Colonic mucosa (tissue), 4 donors: Measurements from ENCODE around the gene AVEN. TPM values are rescaled to one million over a fixed set of nuclear protein-coding genes. Genes with fewer than 3 reads are reported as not detected.

ENCODE experiments used
- DNase-seq: peaks from one replicate; pipeline ENCODE4 v3.0.0-alpha.2; 2020
- H3K27ac ChIP-seq: fragments of 200-600 bp; one replicate; pipeline ENCODE4 v1.8.0; 2021
- H3K27me3 ChIP-seq: fragments of 200-600 bp; one replicate; pipeline ENCODE4 v1.8.0; 2021
- H3K36me3 ChIP-seq: fragments of 200-600 bp; one replicate; pipeline ENCODE4 v1.8.0; 2021
- H3K4me1 ChIP-seq: fragments of 200-600 bp; one replicate; pipeline ENCODE4 v1.8.0; 2021; ENCODE audit warnings: mild to moderate bottlenecking
- H3K4me3 ChIP-seq: fragments of 200-600 bp; one replicate; pipeline ENCODE4 v1.8.0; 2021
- H3K9ac ChIP-seq, 2 donors: one replicate each; pipeline ENCODE4 v1.7.0; 2013; ENCODE audit warnings: control low read depth in 2 of 2, low read depth in 2 of 2, low read length in 2 of 2
- H3K9me3 ChIP-seq: fragments of 200-600 bp; one replicate; pipeline ENCODE4 v1.8.0; 2021
- CTCF ChIP-seq: fragments of 200-600 bp; IDR thresholded peaks from one replicate; pipeline ENCODE4 v1.8.0; 2022; ENCODE audit warnings: antibody characterized with exemption, mild to moderate bottlenecking
- intact Hi-C: fragments of 100-400 bp; cut with DNase I; formaldehyde crosslinking; loops from one replicate; pipeline ENCODE4 v1.14.1; 2022
- total RNA-seq, 2 donors: library from RNA; stranded (reverse); fragmentation: NEBNext Ultra II Directional in 1 of 2; extraction: Animal tissue kit (Norgen Biotek cat#: 25700) in 1 of 2; gene quantifications; one replicate each; pipeline ENCODE4 v1.2.1, GENCODE V29; 2021
- donor health status: healthy.
- donor health status: DM: no; HTN: no; CAD: no.
- donor health status: DM: no; HTN: no; CAD: no.

AVEN gene
- total RNA-seq, 2 donors from 2014 or later, result 10.0 to 13.9 TPM

GRCh38 chr15:34038023-34038870 is 757 bp downstream of the AVEN start:
- TF ChIP-seq CTCF, result no peak
- DNase-seq, result peak; percentile 76
- Histone ChIP-seq H3K27ac (peak overlapping the region; percentile 84), H3K27me3 (no peaks in the 10 kb centered on the region), H3K4me1 (peaks cover 6% of the 10 kb centered on the region), H3K9ac (peak overlapping the region; percentile 87 to 95), H3K4me3 (peak overlapping the region; percentile 88), H3K36me3 (no peaks in the 10 kb centered on the region), H3K9me3 (no peaks in the 10 kb centered on the region)
- intact Hi-C loops, result no loop called here

GRCh38 chr15:34031987-34032760 is 6.8 kb downstream of the AVEN start:
- H3K4me3 ChIP-seq, result no peak overlapping the region
- intact Hi-C loops, result no loop called here
- H3K36me3 ChIP-seq, result no peaks in the 10 kb centered on the region
- H3K27ac ChIP-seq, result no peak overlapping the region
- no peaks in the 10 kb centered on the region for H3K27me3 ChIP-seq
- no peaks in the 10 kb centered on the region for H3K4me1 ChIP-seq
- no peak for TF ChIP-seq CTCF
- no peak for DNase-seq
- H3K9me3 ChIP-seq, result no peaks in the 10 kb centered on the region
- H3K9ac ChIP-seq, result no peak overlapping the region

GRCh38 chr15:34027606-34028005 is 11.4 kb downstream of the AVEN start:
- no peak overlapping the region for H3K4me3 ChIP-seq
- no peak for DNase-seq
- H3K27me3 ChIP-seq, result no peaks in the 10 kb centered on the region
- no peak overlapping the region for H3K27ac ChIP-seq
- no peak for TF ChIP-seq CTCF
- H3K4me1 ChIP-seq, result no peaks in the 10 kb centered on the region
- H3K9me3 ChIP-seq, result no peaks in the 10 kb centered on the region
- no peak overlapping the region for H3K9ac ChIP-seq
- intact Hi-C loops, result no loop called here
- H3K36me3 ChIP-seq, result no peaks in the 10 kb centered on the region

- TF ChIP-seq CTCF, result no peak
- no peak for DNase-seq
- Histone ChIP-seq H3K36me3 (no peaks in the 10 kb centered on the region), H3K9me3 (no peaks in the 10 kb centered on the region), H3K27me3 (no peaks in the 10 kb centered on the region), H3K4me3 (no peak overlapping the region), H3K27ac (no peak overlapping the region), H3K4me1 (no peaks in the 10 kb centered on the region), H3K9ac (no peak overlapping the region)
- intact Hi-C loops, result no loop called here
These were observed 13.8 kb downstream of the AVEN start for GRCh38 chr15:34025252-34025651.

- H3K27ac ChIP-seq, result no peak overlapping the region
- no peak overlapping the region for H3K9ac ChIP-seq
- DNase-seq, result no peak
- no peaks in the 10 kb centered on the region for H3K9me3 ChIP-seq
- no peaks in the 10 kb centered on the region for H3K27me3 ChIP-seq
- H3K36me3 ChIP-seq, result no peaks in the 10 kb centered on the region
- intact Hi-C loops, result no loop called here
- no peak for TF ChIP-seq CTCF
- no peaks in the 10 kb centered on the region for H3K4me1 ChIP-seq
- no peak overlapping the region for H3K4me3 ChIP-seq
These were observed 15.1 kb downstream of the AVEN start for GRCh38 chr15:34023907-34024306.
